HG03175 (cell line): ENCODE results near the gene CAMK2A.
A peak's percentile ranks its signal among the peaks of the same experiment; 100 is the strongest.

Experiments
- ATAC-seq: cut with Tn5 transposase; IDR thresholded peaks from one replicate; pipeline ENCODE4 v1.9.1; 2021; ENCODE audit warnings: mild to moderate bottlenecking, moderate library complexity; ENCODE audit not compliant: unreplicated experiment

Gene CAMK2A

GRCh38 chr5:150190503-150190979, 99.0 kb downstream of the CAMK2A start:
- ATAC-seq = no peak

DNA sequence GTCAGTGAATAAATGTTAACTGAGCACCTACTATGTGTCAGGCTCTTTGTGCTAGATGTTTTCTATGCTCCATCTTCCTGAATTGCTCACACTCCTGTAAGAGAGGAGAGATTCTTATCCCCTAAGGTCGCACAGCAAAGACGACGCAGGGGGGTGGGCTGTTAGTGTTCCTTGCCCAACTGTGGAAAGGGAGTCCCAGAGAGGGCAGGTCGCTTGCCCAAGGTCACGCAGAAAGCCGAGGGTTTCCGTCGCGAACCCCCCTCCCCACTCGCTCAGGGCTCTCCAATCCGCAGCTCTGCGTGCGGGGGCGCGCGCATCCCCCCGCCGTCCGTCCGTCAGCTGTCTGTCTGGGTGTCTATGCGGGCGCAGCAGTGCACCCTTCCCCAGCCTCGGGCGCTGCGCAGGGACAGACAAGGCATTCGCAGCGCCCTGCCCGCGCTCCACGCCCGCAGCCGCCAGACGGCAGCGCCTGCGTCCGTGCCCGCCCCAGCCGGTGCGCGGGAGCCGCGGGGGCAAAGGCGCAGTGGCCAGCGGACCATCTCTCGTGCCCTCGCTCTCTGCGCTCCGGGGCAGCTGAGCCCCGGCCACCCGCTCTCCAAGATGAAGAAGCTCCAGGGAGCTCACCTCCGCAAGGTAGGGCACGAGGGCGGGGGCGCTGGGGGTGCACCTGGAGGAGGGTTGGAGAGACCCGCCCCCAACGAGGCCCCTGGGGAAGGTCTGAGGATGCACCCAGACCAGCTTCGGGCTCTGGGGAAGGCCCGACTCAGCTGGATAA, 99.7 kb downstream of the CAMK2A start, which contains the start of gene SLC6A7:
SLC6A7 (plus strand) TSS at position 335 of the 775 bp plus-strand sequence; CDS start at position 601, 266 bp downstream.
- ATAC-seq = no peak

GRCh38 chr5:150189326-150189725, 100.2 kb downstream of the CAMK2A start:
- no peak for ATAC-seq

GRCh38 chr5:150188146-150188842, 101.3 kb downstream of the CAMK2A start:
- no peak for ATAC-seq

GRCh38 chr5:150186897-150187296, 102.7 kb downstream of the CAMK2A start:
- no peak for ATAC-seq

DNA sequence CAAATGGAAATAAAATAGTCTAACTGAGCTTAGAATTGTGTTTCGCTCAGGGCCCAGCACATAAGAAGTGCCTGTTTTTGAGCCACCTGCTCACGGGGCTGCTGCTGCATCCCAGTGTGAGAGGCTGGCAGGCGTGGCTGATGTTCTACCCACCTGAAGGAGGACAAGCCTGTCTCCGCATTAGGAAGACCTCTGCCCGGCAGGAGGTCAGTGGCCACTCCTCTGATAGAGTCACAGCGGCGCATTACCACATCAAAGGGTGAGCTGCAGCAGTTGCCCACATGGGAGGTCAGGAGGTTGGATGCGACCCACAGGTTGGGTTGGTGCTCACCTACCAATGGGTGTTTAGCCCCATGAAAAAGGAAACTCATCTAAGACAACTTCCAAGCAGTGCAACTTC, 103.4 kb downstream of the CAMK2A start:
- no peak for ATAC-seq

- no peak for ATAC-seq
Observed at GRCh38 chr5:150184990-150185912, 104.3 kb downstream of the CAMK2A start.

- no peak for ATAC-seq
Observed at GRCh38 chr5:150184006-150184405, 105.6 kb downstream of the CAMK2A start.

- ATAC-seq = no peak
Observed at GRCh38 chr5:150183436-150183835, 106.1 kb downstream of the CAMK2A start.

DNA sequence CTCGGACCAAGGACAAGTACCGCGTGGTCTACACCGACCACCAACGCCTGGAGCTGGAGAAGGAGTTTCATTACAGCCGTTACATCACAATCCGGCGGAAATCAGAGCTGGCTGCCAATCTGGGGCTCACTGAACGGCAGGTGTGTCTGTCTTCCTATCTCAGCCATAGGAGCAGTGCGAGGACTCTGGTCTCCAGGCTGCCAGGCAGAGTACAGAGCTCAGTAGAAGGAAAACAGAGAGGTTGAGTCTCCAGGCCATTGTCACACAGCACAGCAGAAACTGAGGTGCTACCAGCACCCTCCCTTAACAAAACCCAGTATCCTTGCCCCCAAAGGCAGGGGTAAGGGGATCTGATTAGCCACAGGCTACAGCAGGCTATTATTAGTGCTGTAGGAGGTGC, 106.8 kb downstream of the CAMK2A start:
- no peak for ATAC-seq

DNA sequence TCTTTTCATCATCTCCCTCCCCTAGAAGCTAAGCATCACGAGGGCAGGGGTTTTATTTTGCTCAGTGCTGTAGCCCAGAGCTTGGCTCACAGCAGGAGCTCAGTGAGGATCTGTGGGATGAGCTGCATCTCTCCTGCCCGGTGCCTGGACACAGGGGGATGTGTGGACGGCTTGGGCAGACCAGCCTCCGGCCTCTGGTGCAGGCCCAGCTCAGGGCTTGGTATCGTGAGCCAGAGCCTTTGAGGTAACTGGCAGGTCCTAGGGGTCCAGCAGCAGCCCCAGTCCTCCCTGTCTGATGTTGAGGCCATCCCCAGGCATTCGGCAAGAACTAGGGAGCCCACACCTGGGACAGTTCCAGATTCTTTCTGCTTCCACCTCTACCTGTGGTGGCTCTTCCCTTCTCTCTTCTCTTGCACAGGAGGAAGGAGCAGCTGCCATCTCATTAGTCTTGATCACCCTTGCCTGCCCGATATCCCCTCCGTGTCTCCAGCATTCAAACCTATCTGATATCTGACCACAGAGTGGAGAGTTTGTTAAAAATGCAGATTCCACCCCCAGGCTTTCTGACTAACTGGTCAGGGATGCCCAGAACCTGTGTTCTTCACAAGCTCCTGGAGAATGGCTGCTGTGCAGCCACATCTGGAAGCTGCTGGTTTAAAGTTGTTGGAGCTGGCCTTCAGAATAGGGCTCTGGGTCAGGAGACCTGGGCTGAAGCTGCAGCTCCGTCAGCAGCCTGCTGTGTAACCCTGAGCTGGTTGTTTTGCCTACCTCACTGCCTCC, 107.6 kb downstream of the CAMK2A start:
- ATAC-seq = no peak

- no peak for ATAC-seq
Observed at GRCh38 chr5:150181027-150181426, 108.5 kb downstream of the CAMK2A start.

DNA sequence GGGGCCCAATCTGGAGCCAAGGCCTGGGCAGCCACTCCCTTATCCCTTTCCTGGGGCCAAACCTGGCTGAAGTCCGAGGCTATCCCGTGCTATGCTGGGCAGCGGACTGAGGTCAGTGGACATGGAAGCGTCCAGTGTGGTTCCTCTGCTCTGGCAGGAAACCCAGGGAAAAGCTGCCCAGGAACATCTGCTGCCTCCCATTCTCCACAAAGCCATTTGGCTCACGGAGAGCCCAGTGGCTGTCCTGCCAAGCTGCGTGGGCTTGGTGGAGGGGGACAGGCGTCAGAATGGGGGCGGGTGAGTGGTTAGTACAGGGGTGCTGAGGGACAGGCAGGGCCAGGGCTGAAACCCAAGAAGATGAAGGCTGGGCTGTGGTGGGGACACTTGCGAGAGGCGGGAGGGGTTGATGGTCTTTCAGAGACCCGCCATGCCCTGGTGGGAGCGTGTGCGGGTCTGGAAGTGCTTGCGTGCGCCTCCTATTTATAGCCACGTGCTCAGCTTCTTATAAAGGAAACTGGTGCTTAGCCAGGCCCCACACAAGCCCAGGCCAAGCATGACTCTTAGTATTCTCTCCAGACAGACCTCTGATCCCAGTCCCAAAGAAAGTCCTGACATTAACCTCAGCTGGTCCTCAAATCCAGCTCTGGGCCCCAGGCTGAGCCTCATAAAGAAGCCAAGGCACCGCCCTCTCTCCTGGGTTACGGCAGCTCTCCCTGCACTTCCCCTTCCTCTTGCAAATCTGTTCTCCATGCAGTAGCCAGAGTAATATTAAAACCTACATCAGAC, 109.1 kb downstream of the CAMK2A start:
- no peak for ATAC-seq

GRCh38 chr5:150179019-150179620, 110.5 kb downstream of the CAMK2A start:
- ATAC-seq = no peak

GRCh38 chr5:150178262-150178661, 111.3 kb downstream of the CAMK2A start:
- ATAC-seq = no peak

DNA sequence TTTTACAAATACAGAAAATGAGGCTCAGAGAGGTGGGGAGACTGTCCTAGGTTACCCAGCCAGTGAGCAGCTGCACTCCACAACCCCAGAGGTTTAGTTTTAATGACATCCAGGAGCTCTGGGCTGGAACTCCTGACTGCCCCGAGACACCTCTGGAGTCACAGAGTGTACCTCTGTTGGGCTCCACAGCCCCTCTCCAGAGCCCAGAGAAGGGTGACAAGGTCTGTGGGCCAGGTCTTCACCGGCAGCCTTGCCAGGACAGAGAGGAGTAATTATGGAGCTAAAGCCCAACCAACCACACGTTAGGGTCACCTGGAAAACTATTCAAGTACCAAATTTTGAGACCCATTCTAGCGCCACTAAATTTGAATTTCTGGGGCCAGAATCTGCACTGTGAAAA, 111.9 kb downstream of the CAMK2A start:
- no peak for ATAC-seq

DNA sequence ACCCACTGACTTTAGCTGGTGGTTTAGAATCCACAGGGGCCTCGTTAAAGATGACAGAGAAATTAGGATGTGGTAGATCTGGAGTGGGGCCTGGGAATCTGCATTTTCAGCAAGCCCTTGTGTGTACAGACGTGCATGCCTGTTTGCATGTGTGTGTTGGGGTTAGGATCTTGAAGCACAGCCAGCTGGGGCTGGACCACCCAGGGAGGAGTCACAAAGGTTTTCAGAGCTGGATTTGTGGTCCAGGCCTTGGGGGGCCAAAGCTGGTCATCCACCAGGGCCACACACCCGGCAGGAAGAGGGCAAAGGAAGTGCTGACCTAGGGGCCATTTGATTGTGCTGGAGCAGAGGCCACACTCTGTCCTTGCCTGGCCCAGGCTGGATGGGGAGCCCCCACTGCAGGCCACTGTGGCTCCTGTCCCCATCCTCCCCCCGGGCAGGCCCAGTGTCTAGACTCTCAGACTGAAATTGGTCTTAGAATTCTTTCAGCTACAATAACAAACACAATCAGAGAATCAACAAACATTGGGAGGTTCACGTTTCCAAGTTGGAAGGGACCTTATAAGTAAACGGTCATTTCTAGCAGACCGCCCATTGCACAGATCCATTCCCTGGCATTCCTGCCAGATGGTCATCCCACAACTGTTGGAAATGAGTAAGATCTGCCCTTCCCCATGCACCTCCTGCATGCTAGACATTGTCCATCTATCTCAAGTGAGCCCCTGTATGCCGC, 112.7 kb downstream of the CAMK2A start:
- no peak for ATAC-seq

DNA sequence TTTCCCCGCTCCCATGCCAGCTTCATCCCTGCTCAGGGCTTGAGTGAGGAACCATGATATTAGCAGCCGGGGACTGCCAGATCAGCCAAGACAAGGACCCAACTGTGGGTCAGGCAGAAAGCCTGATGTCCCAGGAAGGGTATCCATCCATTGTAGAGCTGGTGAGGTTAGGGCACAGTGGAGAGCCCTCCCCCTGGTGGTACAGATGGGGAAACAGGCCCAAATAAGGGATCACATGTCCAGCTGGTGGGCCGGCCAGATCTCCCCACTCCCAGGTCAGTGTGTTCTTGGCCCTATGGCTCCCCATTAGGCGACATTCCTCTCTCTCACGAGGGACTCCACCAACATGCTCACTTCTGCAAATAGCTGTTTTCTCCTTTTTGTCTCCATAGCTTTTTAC, 114.0 kb downstream of the CAMK2A start:
- peak; percentile 55 for ATAC-seq
